GM12801 (cell line): ENCODE measurements around the gene KCNIP4.

ENCODE experiments used
- TF ChIP-seq, protein P1 (sequence below): IDR thresholded peaks from one replicate; pipeline ENCODE4 v1.5.1; 2011; ENCODE audit warnings: control low read depth; ENCODE audit not compliant: insufficient read length; ENCODE audit errors: extremely low read depth

Gene KCNIP4

DNA sequence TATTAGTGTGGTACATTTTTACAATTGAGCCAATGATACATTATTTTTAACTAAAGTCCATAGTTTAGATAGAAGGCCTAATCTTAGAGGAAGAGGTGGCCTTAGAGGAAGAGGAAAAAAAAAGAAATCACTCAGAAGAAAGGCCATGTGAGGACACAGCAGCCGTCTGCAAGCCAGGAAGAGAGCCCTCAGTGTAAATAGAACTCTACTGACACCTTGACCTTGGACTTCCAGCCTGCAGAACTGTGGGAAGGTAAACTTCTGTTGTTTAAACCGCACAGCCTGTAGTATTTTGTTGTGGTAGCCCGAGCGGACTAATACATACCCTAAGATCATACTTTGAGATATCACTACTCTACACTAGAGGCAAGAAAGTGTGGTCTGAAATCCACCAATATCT, 5.1 kb upstream of the KCNIP4 start:
- TF ChIP-seq, protein P1, sequence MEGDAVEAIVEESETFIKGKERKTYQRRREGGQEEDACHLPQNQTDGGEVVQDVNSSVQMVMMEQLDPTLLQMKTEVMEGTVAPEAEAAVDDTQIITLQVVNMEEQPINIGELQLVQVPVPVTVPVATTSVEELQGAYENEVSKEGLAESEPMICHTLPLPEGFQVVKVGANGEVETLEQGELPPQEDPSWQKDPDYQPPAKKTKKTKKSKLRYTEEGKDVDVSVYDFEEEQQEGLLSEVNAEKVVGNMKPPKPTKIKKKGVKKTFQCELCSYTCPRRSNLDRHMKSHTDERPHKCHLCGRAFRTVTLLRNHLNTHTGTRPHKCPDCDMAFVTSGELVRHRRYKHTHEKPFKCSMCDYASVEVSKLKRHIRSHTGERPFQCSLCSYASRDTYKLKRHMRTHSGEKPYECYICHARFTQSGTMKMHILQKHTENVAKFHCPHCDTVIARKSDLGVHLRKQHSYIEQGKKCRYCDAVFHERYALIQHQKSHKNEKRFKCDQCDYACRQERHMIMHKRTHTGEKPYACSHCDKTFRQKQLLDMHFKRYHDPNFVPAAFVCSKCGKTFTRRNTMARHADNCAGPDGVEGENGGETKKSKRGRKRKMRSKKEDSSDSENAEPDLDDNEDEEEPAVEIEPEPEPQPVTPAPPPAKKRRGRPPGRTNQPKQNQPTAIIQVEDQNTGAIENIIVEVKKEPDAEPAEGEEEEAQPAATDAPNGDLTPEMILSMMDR = no peak

DNA sequence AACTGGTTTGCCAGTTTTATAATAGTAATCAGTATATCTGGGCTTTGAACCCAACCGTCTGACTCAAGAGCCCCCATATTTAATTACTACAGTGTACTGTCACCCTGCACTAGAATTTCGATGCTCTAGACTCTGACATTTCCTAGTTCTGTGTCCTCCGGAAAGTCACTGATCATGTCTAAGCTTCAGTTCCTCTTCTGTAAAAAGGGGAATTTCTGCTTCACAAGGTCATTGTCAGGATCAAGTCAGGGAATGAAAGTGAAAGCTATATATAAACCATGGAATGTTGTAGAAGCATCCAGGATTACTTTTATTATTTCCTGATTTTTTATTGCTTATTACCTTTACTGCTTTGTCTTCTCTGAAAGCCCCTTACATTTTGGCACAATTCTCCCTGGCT, 4.0 kb upstream of the KCNIP4 start:
- TF ChIP-seq, protein P1 = no peak

DNA sequence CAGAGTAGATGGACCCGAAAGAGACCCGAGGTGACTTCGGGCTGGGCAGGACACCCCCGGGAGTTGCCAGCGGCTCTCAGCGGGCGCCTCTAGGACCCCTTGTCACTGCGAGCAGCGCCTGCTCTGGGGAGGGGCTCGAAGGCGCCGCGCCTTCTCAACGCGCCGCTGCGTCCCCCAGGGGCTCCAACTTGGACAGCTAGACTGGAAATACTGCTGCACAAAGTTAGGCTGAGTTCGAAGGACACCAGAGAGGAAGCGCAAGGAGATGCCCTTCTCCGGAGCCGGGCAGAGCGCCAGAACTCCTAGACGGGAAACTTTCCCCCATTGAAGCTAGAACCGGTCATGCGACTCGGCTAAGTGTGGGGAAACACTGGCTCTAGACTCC, 493 bp upstream of the KCNIP4 start:
- TF ChIP-seq, protein P1 = no peak

DNA sequence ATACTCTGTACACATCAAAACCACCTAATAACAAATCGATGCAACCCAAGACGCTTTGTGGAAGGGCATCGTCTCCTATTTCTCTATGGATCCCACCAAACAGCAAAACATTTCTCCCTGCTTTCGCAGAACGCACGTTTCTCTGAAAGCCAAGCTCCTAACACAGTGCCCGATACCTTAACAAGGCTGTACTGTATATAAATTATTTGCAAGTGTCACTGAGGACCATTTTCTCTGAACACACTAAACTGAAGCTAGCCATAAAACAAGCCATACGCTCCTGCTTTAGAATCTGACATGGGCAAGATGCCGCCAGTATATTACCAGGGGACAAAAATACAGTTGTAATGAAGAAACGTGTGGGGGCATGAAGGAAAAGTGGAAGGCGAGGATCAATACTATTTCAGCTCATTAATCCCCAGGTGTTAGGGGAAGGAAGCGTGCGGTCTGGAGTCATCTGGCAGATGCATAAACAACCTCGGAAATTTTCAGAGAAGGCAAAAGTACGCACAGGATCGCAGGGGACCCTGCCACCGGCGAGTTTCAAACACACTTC, 703 bp downstream of the KCNIP4 start:
- TF ChIP-seq, protein P1 = no peak

DNA sequence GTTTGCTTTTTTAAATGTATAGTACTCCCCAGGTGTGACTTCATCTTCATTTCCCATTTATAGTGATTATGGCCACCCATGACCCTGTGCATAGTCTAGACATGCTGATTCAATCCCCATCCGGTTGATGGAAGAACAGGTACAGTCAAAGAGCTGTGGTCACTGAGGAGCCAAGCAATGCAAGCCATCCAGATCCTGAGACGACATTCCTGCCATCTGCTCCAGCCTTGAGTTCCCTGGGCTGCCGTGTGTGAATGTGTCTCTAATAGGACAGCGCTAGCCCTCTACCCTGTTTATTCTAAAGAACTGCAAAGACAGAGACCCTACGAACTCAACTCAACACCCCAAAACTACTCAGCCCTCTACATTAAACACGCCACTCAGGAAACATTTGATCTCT, 1.7 kb downstream of the KCNIP4 start:
- TF ChIP-seq, protein P1 = no peak

DNA sequence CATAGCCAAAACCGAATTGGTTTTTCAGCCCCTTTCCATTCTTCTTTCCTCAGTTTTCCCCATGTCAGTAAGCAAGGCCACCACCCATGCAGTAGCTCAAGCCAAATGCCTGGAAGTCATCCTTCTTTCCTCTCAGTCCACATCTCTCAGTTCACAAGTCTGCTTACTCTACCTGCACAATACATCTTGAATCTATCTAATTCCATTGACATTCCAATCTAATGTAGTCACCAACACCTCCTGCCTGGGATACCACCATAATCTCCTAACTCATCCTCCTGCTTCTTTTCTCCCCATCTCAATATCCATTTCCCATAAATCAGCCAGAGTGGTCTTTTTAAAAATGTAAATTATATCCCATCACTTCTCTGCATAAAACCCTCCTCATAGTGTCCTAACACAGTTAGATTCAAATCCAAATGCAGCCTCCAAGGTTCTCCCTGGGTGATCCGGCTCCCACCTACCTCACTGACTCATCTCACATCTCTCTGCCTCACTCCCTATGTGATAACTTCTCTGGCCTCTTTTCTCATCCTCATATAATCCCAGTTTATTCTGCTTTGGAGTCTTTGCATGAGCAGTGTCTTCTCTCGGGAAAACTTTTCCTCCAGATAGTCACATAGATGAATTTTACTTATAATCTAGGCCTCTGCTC, 26.9 kb downstream of the KCNIP4 start:
- TF ChIP-seq, protein P1 = no peak

DNA sequence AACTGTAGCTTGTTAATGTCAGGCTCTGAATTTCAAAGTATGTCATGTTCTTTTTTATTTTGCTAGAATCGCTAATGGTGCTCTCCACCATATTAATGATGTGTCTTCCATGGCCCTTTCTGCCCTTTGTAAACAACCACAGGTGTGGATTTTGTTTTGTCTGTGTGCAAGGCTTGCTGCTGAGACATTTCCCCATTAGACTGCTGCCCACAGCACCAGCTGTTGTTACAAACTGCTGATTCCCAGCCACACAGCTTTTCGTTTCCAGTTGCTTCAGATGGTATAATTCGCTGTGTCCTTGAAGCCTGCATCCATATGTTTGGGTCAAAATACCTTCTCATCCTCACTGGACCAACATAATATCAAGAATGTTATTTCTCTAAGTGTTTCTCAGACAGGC, 32.8 kb downstream of the KCNIP4 start:
- TF ChIP-seq, protein P1 = no peak

DNA sequence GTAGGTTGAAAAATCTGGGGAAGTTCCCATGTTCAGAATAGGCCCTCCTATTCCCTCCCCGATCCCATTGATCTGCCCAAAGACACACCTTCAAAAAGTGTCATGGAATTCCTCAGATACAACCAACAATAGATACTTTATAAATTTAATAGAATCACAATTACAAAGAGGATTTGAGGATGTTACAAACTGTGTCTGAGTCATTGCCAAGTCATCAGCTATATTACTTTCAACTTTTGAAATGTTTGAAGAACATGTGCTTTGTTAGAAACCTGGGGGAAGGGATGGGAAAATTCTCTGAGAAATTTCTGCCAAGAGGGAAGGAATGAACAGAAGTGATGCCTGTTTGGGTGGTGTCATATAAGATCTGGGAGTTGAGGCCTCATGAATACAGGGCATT, 46.7 kb downstream of the KCNIP4 start:
- TF ChIP-seq, protein P1 = no peak
